GM23338 (cell line): ENCODE results near the gene PLPP4. TPM values are rescaled to one million over a fixed set of nuclear protein-coding genes. Genes with fewer than 3 reads are reported as not detected.

Experiments
- ATAC-seq: fragments of 200-7000 bp; cut with Tn5 transposase; 3 replicates; pipeline ENCODE4 v1.9.1; 2020
- DNase-seq: peaks from one replicate; pipeline ENCODE4 v3.0.0-alpha.2; 2015; ENCODE audit warnings: low spot score
- H2AFZ ChIP-seq: fragments of 200-600 bp; sonication (generic); 2 replicates; pipeline ENCODE4 v1.8.0; 2016; ENCODE audit warnings: antibody characterized with exemption, mild to moderate bottlenecking, moderate library complexity
- H3F3A ChIP-seq: fragments of 200-600 bp; sonication (generic); replicated peaks from 2 replicates; pipeline ENCODE4 v1.8.0; 2017; ENCODE audit warnings: antibody characterized with exemption, mixed run types, low read depth
- H3K27ac ChIP-seq: fragments of 200-600 bp; sonication (generic); 2 replicates; pipeline ENCODE4 v1.6.1; 2016; ENCODE audit warnings: low read depth
- H3K27me3 ChIP-seq: fragments of 200-600 bp; sonication (generic); 2 replicates; pipeline ENCODE4 v1.8.0; 2016; ENCODE audit warnings: mild to moderate bottlenecking, mixed run types, moderate library complexity; ENCODE audit not compliant: insufficient read depth
- H3K36me3 ChIP-seq: fragments of 200-600 bp; sonication (generic); 2 replicates; pipeline ENCODE4 v1.8.0; 2016; ENCODE audit warnings: mild to moderate bottlenecking; ENCODE audit not compliant: insufficient read depth
- H3K4me1 ChIP-seq: fragments of 200-600 bp; sonication (generic); 2 replicates; pipeline ENCODE4 v1.8.0; 2016; ENCODE audit warnings: mild to moderate bottlenecking, moderate library complexity; ENCODE audit not compliant: insufficient read depth
- H3K4me2 ChIP-seq: fragments of 200-600 bp; sonication (generic); 2 replicates; pipeline ENCODE4 v1.7.1; 2017; ENCODE audit warnings: mixed run types
- H3K4me3 ChIP-seq: fragments of 200-600 bp; sonication (generic); 2 replicates; pipeline ENCODE4 v1.6.1; 2016; ENCODE audit warnings: mixed run types
- H3K79me2 ChIP-seq: fragments of 200-600 bp; sonication (generic); replicated peaks from 2 replicates; pipeline ENCODE4 v1.8.0; 2017; ENCODE audit warnings: mild to moderate bottlenecking; ENCODE audit not compliant: insufficient read depth
- H3K9me2 ChIP-seq: fragments of 200-600 bp; sonication (generic); 2 replicates; pipeline ENCODE4 v1.8.0; 2017; ENCODE audit not compliant: insufficient read depth
- H4K20me1 ChIP-seq: fragments of 200-600 bp; sonication (generic); replicated peaks from 2 replicates; pipeline ENCODE4 v1.8.0; 2017; ENCODE audit warnings: mild to moderate bottlenecking; ENCODE audit not compliant: insufficient read depth
- H3K27ac Mint-ChIP-seq: 2 replicates; pipeline ENCODE4 v1.8.0; 2020; ENCODE audit warnings: inconsistent platforms, mild to moderate bottlenecking, moderate library complexity, mixed read lengths
- H3K27me3 Mint-ChIP-seq: 3 replicates; pipeline ENCODE4 v1.8.0; 2022; ENCODE audit warnings: low read depth, mild to moderate bottlenecking, moderate library complexity, mixed read lengths, inconsistent platforms; ENCODE audit not compliant: insufficient read depth, poor library complexity
- H3K36me3 Mint-ChIP-seq: 3 replicates; pipeline ENCODE4 v1.8.0; 2021; ENCODE audit warnings: low read depth, mild to moderate bottlenecking, inconsistent platforms, moderate library complexity, mixed read lengths
- H3K4me1 Mint-ChIP-seq: 3 replicates; pipeline ENCODE4 v1.8.0; 2020; ENCODE audit warnings: mild to moderate bottlenecking, inconsistent platforms, mixed read lengths
- H3K4me3 Mint-ChIP-seq: 3 replicates; pipeline ENCODE4 v1.8.0; 2021; ENCODE audit warnings: moderate library complexity, mild to moderate bottlenecking, inconsistent platforms, mixed read lengths
- H3K9me3 Mint-ChIP-seq: 3 replicates; pipeline ENCODE4 v1.8.0; 2020; ENCODE audit warnings: moderate library complexity, mild to moderate bottlenecking, inconsistent platforms, mixed read lengths
- CREB1 ChIP-seq: fragments of 250-450 bp; sonication (Bioruptor Pico); IDR thresholded peaks from 2 replicates; pipeline ENCODE4 v1.5.0; 2020; ENCODE audit warnings: low read depth, mild to moderate bottlenecking, moderate library complexity
- CTCF ChIP-seq, 2 experiments: fragments of 200-600 bp in 1 of 2; sonication (generic) in 1 of 2; conservative IDR thresholded peaks; 2 replicates each; pipeline versions ENCODE4 v1.5.1 to v1.6.1; 2016 to 2017; ENCODE audit warnings: antibody characterized with exemption in 2 of 2, low read depth in 2 of 2, mild to moderate bottlenecking in 2 of 2, moderate library complexity in 1 of 2
- ETS1 ChIP-seq: IDR thresholded peaks from 2 replicates; pipeline ENCODE4 v1.6.1; 2016; ENCODE audit warnings: antibody characterized with exemption
- EZH2 ChIP-seq: fragments of 200-600 bp; sonication (generic); IDR thresholded peaks from one replicate; pipeline ENCODE4 v1.8.0; 2017; ENCODE audit warnings: antibody characterized with exemption, mild to moderate bottlenecking, low read depth; ENCODE audit not compliant: unreplicated experiment
- EZH2phosphoT487 ChIP-seq: fragments of 200-600 bp; sonication (generic); IDR thresholded peaks from one replicate; pipeline ENCODE4 v1.8.1; 2018; ENCODE audit warnings: antibody characterized with exemption; ENCODE audit not compliant: unreplicated experiment
- NANOG ChIP-seq: IDR thresholded peaks from 2 replicates; pipeline ENCODE4 v1.6.1; 2016; ENCODE audit warnings: antibody characterized with exemption, borderline replicate concordance
- POLR2AphosphoS5 ChIP-seq: IDR thresholded peaks from 2 replicates; pipeline ENCODE4 v1.6.1; 2016; ENCODE audit warnings: antibody characterized with exemption, low read depth
- STAT1 ChIP-seq: IDR thresholded peaks from one replicate; pipeline ENCODE4 v1.6.1; 2016; ENCODE audit warnings: antibody characterized with exemption; ENCODE audit not compliant: unreplicated experiment
- ZNF114 ChIP-seq: fragments of 250-450 bp; sonication (Bioruptor Pico); IDR thresholded peaks from 2 replicates; pipeline ENCODE4 v1.5.0; 2020; ENCODE audit warnings: mild to moderate bottlenecking, moderate library complexity
- ZNF331 ChIP-seq: fragments of 250-450 bp; sonication (Bioruptor Pico); IDR thresholded peaks from 2 replicates; pipeline ENCODE4 v1.5.0; 2020; ENCODE audit warnings: low read depth, mild to moderate bottlenecking, moderate library complexity
- polyA plus RNA-seq: library from polyadenylated mRNA; unstranded; fragments of >200 nt; fragmentation: Nextera tagmentation; extraction: Ambion mirVana; gene quantifications from 2 replicates; pipeline ENCODE4 v1.2.1, GENCODE V29; 2016
- total RNA-seq: library from RNA; depleted of rRNA; stranded (reverse); fragments of >200 nt; shearing (Covaris generic); gene quantifications from 2 replicates; pipeline ENCODE4 v1.2.3, GENCODE V29; 2014

Gene PLPP4
- total and polyA plus RNA-seq, 2 experiments from 2014 or later, result 0.24 to 0.31 TPM

- no peak for TF ChIP-seq EZH2phosphoT487
- no peak for TF ChIP-seq STAT1
- no peak for TF ChIP-seq EZH2
- no peak for TF ChIP-seq CREB1
Observed at GRCh38 chr10:120462018-120462682, 5.1 kb downstream of the PLPP4 start (continued).

GRCh38 chr10:120465138-120465537 lies 8.1 kb downstream of the PLPP4 start:
- no peaks in the 10 kb centered on the region for H3K36me3 ChIP-seq
- no peaks in the 10 kb centered on the region for H3K4me1 ChIP-seq
- H3K27ac ChIP-seq, result no peak overlapping the region
- H3K9me2 ChIP-seq, result no peaks in the 10 kb centered on the region
- Mint-ChIP-seq H3K9me3 (no peaks in the 10 kb centered on the region), H3K4me1 (no peaks in the 10 kb centered on the region), H3K27ac (no peak overlapping the region), H3K27me3 (no peaks in the 10 kb centered on the region), H3K4me3 (no peak overlapping the region), H3K36me3 (no peaks in the 10 kb centered on the region)
- TF ChIP-seq EZH2phosphoT487 (no peak), CREB1 (no peak), ETS1 (no peak), EZH2 (no peak)
- no peak overlapping the region for H3K4me3 ChIP-seq
- no peak overlapping the region for H2AFZ ChIP-seq
- no peaks in the 10 kb centered on the region for H3F3A ChIP-seq
- ATAC-seq (no peak), DNase-seq (no peak)
- no peak overlapping the region for H3K4me2 ChIP-seq
- no peaks in the 10 kb centered on the region for H3K27me3 ChIP-seq
- no peaks in the 10 kb centered on the region for H3K79me2 ChIP-seq
- H4K20me1 ChIP-seq, result no peaks in the 10 kb centered on the region

GRCh38 chr10:120466006-120466405 lies 9.0 kb downstream of the PLPP4 start:
- Mint-ChIP-seq H3K9me3 (no peaks in the 10 kb centered on the region), H3K36me3 (no peaks in the 10 kb centered on the region), H3K4me3 (no peak overlapping the region), H3K27me3 (no peaks in the 10 kb centered on the region), H3K27ac (no peak overlapping the region), H3K4me1 (no peaks in the 10 kb centered on the region)
- DNase-seq (no peak), ATAC-seq (no peak)
- Histone ChIP-seq H3K9me2 (no peaks in the 10 kb centered on the region), H3K27ac (no peak overlapping the region), H3K4me1 (no peaks in the 10 kb centered on the region), H3F3A (no peaks in the 10 kb centered on the region), H3K4me2 (no peak overlapping the region), H3K36me3 (no peaks in the 10 kb centered on the region), H4K20me1 (no peaks in the 10 kb centered on the region), H3K79me2 (no peaks in the 10 kb centered on the region), H2AFZ (no peak overlapping the region), H3K4me3 (no peak overlapping the region), H3K27me3 (no peaks in the 10 kb centered on the region)
- TF ChIP-seq ZNF114 (CRISPR knock-in tag), result no peak
- no peak for TF ChIP-seq CREB1
- TF ChIP-seq ETS1, result no peak
- TF ChIP-seq POLR2AphosphoS5, result no peak
- no peak for TF ChIP-seq EZH2
- TF ChIP-seq CTCF (conservative IDR thresholded peaks at IDR 0.05; ENCODE audit: low read depth in 2 of 2), result no peak
- TF ChIP-seq ZNF331, result no peak
- no peak for TF ChIP-seq NANOG
